ENCODE data around the gene GEMIN5.

DNA sequence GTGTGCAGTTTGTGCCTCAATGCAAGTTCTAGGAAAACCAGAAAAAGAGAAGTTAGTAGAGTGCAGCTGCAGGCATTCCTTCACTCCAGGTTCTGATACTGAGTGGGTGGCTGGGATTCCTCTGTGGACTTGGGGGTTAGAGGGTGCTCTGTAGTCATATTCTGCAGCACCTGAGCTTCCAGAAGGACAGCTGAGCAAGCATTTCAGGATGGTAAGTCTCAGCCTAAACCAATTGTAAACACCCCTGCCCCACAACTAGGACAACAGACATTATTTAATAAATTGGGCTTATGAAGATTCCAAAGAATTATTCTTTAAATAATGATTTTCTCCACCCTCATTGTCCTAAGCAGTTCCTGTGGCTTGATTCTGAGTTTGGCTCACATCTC lies 96.7 kb downstream of the GEMIN5 start:
- TF ChIP-seq, protein P1, sequence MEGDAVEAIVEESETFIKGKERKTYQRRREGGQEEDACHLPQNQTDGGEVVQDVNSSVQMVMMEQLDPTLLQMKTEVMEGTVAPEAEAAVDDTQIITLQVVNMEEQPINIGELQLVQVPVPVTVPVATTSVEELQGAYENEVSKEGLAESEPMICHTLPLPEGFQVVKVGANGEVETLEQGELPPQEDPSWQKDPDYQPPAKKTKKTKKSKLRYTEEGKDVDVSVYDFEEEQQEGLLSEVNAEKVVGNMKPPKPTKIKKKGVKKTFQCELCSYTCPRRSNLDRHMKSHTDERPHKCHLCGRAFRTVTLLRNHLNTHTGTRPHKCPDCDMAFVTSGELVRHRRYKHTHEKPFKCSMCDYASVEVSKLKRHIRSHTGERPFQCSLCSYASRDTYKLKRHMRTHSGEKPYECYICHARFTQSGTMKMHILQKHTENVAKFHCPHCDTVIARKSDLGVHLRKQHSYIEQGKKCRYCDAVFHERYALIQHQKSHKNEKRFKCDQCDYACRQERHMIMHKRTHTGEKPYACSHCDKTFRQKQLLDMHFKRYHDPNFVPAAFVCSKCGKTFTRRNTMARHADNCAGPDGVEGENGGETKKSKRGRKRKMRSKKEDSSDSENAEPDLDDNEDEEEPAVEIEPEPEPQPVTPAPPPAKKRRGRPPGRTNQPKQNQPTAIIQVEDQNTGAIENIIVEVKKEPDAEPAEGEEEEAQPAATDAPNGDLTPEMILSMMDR (IDR thresholded peaks at IDR 0.05): no peak
- no peak for TF ChIP-seq POLR2A (IDR thresholded peaks at IDR 0.05)

Measured in vagina (tissue), 2 donors.